HCT116 (cell line): ENCODE data around the gene ABCC8. TPM values are rescaled to one million over a fixed set of nuclear protein-coding genes. Genes with fewer than 3 reads are reported as not detected.

Experiments
- ATAC-seq: fragments of 200-7000 bp; cut with Tn5 transposase; 2 replicates; pipeline ENCODE4 v1.9.1; 2020; ENCODE audit warnings: mild to moderate bottlenecking, moderate library complexity
- BruUV-seq: library from RNA; stranded (reverse); fragments of 400-500 nt; replicated peaks from 2 replicates; lab custom pipeline; 2021; lab: Mats Ljungman, UMichigan
- CTCF ChIA-PET: fragments of 300-600 bp; sonication (Branson Sonifier 250); formaldehyde crosslinking; loops from one replicate; lab custom pipeline; 2021; ENCODE audit warnings: antibody characterized with exemption; lab: Charles Lee
- POLR2A ChIA-PET: fragments of 300-600, 350-600 bp; sonication (Branson Sonifier 250); formaldehyde crosslinking; loops from one replicate; lab custom pipeline; 2021; ENCODE audit warnings: antibody characterized with exemption; lab: Charles Lee
- RAD21 ChIA-PET, 2 experiments: fragments of 300-600 bp; sonication (Branson Sonifier 250); formaldehyde crosslinking; loops; one replicate each; lab custom pipeline; 2023; ENCODE audit warnings: low total read pairs in 2 of 2; ENCODE audit not compliant: uncharacterized antibody in 2 of 2, unreplicated experiment in 2 of 2, low non-redundant PET in 1 of 2; lab: Charles Lee
- DNase-seq: peaks from one replicate; pipeline ENCODE4 v3.0.0-alpha.2; 2010; ENCODE audit warnings: low read depth, low spot score
- H2AFZ ChIP-seq: fragments of 200-600 bp; shearing (Covaris generic), sonication (generic); 2 replicates; pipeline ENCODE4 v1.6.1; 2017; ENCODE audit warnings: low read depth, mixed run types, mixed read lengths, antibody characterized with exemption, low read length; ENCODE audit not compliant: poor library complexity, severe bottlenecking
- H3K27ac ChIP-seq: 2 replicates; pipeline ENCODE4 v1.5.1; 2012; ENCODE audit warnings: low read depth, low read length
- H3K27me3 ChIP-seq: fragments of 200-600 bp; sonication (generic); 2 replicates; pipeline ENCODE4 v1.6.1; 2016; ENCODE audit warnings: mixed run types, low read length, mixed read lengths; ENCODE audit not compliant: insufficient read depth
- H3K36me3 ChIP-seq, 2 experiments: fragments of 200-500 bp in 1 of 2; fragments of 200-600 bp in 1 of 2; sonication (Bioruptor generic) in 1 of 2; sonication (generic) in 1 of 2; 2 replicates each; pipeline versions ENCODE4 v1.5.1 to v1.6.1; 2014 to 2016; ENCODE audit warnings: low read length in 2 of 2, inconsistent platforms in 1 of 2, mixed read lengths in 1 of 2, mixed run types in 1 of 2; ENCODE audit not compliant: insufficient read depth in 2 of 2, control insufficient read depth in 1 of 2
- H3K4me1 ChIP-seq, 2 experiments: fragments of 200-600 bp in 1 of 2; sonication (generic) in 1 of 2; 2 replicates each; pipeline versions ENCODE4 v1.5.1 to v1.6.1; 2012 to 2017; ENCODE audit warnings: low read length in 2 of 2, inconsistent platforms in 1 of 2, mild to moderate bottlenecking in 1 of 2, mixed read lengths in 1 of 2, mixed run types in 1 of 2, moderate library complexity in 1 of 2; ENCODE audit not compliant: insufficient read depth in 2 of 2, control insufficient read depth in 1 of 2
- H3K4me2 ChIP-seq: fragments of 200-600 bp; sonication (generic); 2 replicates; pipeline ENCODE4 v1.6.1; 2017; ENCODE audit warnings: mixed run types, low read length, mixed read lengths
- H3K4me3 ChIP-seq, 2 experiments: fragments of 200-600 bp in 1 of 2; sonication (generic) in 1 of 2; replicated peaks in 1 of 2; 2 replicates each; pipeline ENCODE4 v1.5.1; 2011 to 2016; ENCODE audit warnings: low read length in 2 of 2, control low read depth in 1 of 2, low read depth in 1 of 2, mild to moderate bottlenecking in 1 of 2, mixed read lengths in 1 of 2, mixed run types in 1 of 2
- H3K79me2 ChIP-seq: fragments of 200-600 bp; sonication (generic); 2 replicates; pipeline ENCODE4 v1.6.1; 2017; ENCODE audit warnings: mild to moderate bottlenecking, mixed run types, low read length, moderate library complexity, mixed read lengths; ENCODE audit not compliant: insufficient read depth
- H3K9ac ChIP-seq: fragments of 200-600 bp; sonication (generic); 2 replicates; pipeline ENCODE4 v1.6.1; 2016; ENCODE audit warnings: low read length, mixed read lengths
- H3K9me2 ChIP-seq: fragments of 200-600 bp; sonication (generic), shearing (Covaris generic); 2 replicates; pipeline ENCODE4 v1.6.1; 2017; ENCODE audit warnings: mixed run types, mild to moderate bottlenecking, moderate library complexity; ENCODE audit not compliant: insufficient read depth
- H3K9me3 ChIP-seq, 2 experiments: fragments of 200-500 bp in 1 of 2; fragments of 200-600 bp in 1 of 2; sonication (Bioruptor generic) in 1 of 2; sonication (generic) in 1 of 2; 2 replicates each; pipeline ENCODE4 v1.6.1; 2014 to 2017; ENCODE audit warnings: low read length in 2 of 2, mixed read lengths in 2 of 2, inconsistent platforms in 1 of 2, low read depth in 1 of 2, mild to moderate bottlenecking in 1 of 2, mixed run types in 1 of 2, moderate library complexity in 1 of 2; ENCODE audit not compliant: control insufficient read depth in 1 of 2, insufficient read depth in 1 of 2
- H4K20me1 ChIP-seq: fragments of 200-600 bp; sonication (generic), shearing (Covaris generic); 2 replicates; pipeline ENCODE4 v1.6.1; 2017; ENCODE audit warnings: mixed run types, mild to moderate bottlenecking, moderate library complexity; ENCODE audit not compliant: insufficient read depth
- CTCF ChIP-seq, 3 experiments: fragments of 200-600 bp in 1 of 3; sonication (generic) in 1 of 3; IDR thresholded peaks in 2 of 3; conservative IDR thresholded peaks in 1 of 3; 2 replicates each; pipeline ENCODE4 v1.5.1; 2012 to 2017; ENCODE audit warnings: low read depth in 2 of 3, low read length in 2 of 3, antibody characterized with exemption in 1 of 3, borderline replicate concordance in 1 of 3, control low read depth in 1 of 3, mild to moderate bottlenecking in 1 of 3, mixed read lengths in 1 of 3, mixed run types in 1 of 3, moderate library complexity in 1 of 3; ENCODE audit not compliant: insufficient read depth in 1 of 3
- EGR1 ChIP-seq: IDR thresholded peaks from 2 replicates; pipeline ENCODE4 v1.6.1; 2012; ENCODE audit warnings: low read depth
- ELF1 ChIP-seq: IDR thresholded peaks from 2 replicates; pipeline ENCODE4 v1.6.1; 2012; ENCODE audit warnings: low read depth, borderline replicate concordance
- EZH2phosphoT487 ChIP-seq: fragments of 200-600 bp; IDR thresholded peaks from 2 replicates; pipeline ENCODE4 v1.6.1; 2018; ENCODE audit warnings: antibody characterized with exemption, borderline replicate concordance
- FOSL1 ChIP-seq: IDR thresholded peaks from 2 replicates; pipeline ENCODE4 v1.6.1; 2012; ENCODE audit warnings: low read depth
- RAD21 ChIP-seq: IDR thresholded peaks from 2 replicates; pipeline ENCODE4 v1.6.1; 2012; ENCODE audit warnings: low read depth, mild to moderate bottlenecking
- SIN3A ChIP-seq: IDR thresholded peaks from 2 replicates; pipeline ENCODE4 v1.6.1; 2012; ENCODE audit warnings: low read depth
- YY1 ChIP-seq: IDR thresholded peaks from 2 replicates; pipeline ENCODE4 v1.6.1; 2011; ENCODE audit warnings: low read length, low read depth, moderate library complexity, mild to moderate bottlenecking; ENCODE audit not compliant: insufficient replicate concordance; ENCODE audit errors: extremely low read depth
- ZFX ChIP-seq: fragments of 450-650 bp; IDR thresholded peaks from 2 replicates; pipeline ENCODE4 v1.6.1; 2017
- ZNF274 ChIP-seq: fragments of 200-500 bp; sonication (Bioruptor generic); IDR thresholded peaks from 2 replicates; pipeline ENCODE4 v1.6.1; 2014; ENCODE audit warnings: mild to moderate bottlenecking, low read depth, low read length, inconsistent platforms
- intact Hi-C: fragments of 100-400 bp; cut with micrococcal nuclease; formaldehyde crosslinking; loops from 2 replicates; pipeline ENCODE4 v1.10.0; 2022
- total RNA-seq: library from RNA; stranded (reverse); gene quantifications from one replicate; pipeline ENCODE4 v1.2.1, GENCODE V29; 2021; ENCODE audit not compliant: unreplicated experiment
- TF ChIP-seq, protein P1 (sequence below): IDR thresholded peaks from 2 replicates; pipeline ENCODE4 v1.6.1; 2012
- TF ChIP-seq, protein P2 (sequence below): IDR thresholded peaks from 2 replicates; pipeline ENCODE4 v1.6.1; 2012; ENCODE audit warnings: low read depth

The ABCC8 gene
- total RNA-seq, 1 experiment from 2014 or later, result 0.39 TPM

DNA sequence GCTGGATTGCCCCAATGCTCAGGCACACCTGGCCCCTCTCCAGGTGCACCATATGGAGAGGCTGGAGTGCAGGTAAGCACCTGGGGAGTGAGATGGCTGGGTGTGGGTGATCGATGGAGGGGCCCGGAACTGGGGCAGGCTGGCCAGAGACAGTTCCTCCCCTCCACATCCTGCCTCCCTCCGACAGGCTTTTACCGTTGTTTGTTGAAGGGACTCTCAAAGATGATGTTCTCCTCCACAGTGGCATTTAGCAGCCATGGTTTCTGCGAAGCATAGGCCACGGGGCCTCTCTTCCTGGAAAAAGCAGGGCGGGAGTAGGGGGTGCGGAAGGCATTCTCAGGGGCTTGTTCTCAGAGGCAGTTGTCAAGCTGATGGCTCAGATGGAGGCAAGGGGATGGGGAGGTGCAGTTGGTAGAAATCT lies 62.3 kb downstream of the ABCC8 start:
- Histone ChIP-seq H3K79me2 (no peaks in the 10 kb centered on the region), H3K27me3 (peaks cover 39% of the 10 kb centered on the region), H3K9me3 (no peaks in the 10 kb centered on the region), H3K9ac (no peak overlapping the region), H3K27ac (no peak overlapping the region), H3K4me3 (no peak overlapping the region), H3K9me2 (no peaks in the 10 kb centered on the region), H3K4me1 (no peaks in the 10 kb centered on the region), H2AFZ (no peak overlapping the region), H4K20me1 (no peaks in the 10 kb centered on the region), H3K36me3 (no peaks in the 10 kb centered on the region), H3K4me2 (no peak overlapping the region)
- POLR2A ChIA-PET, result no interaction called here
- CTCF ChIA-PET, result no interaction called here
- RAD21 ChIA-PET, result no interaction called here
- no peak for ATAC-seq
- BruUV-seq, result no TSS peak
- TF ChIP-seq ZFX (no peak), ZNF274 (no peak), RAD21 (no peak)
- TF ChIP-seq, protein P1, sequence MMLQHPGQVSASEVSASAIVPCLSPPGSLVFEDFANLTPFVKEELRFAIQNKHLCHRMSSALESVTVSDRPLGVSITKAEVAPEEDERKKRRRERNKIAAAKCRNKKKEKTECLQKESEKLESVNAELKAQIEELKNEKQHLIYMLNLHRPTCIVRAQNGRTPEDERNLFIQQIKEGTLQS, result no peak
- intact Hi-C loops, result no loop called here
- no peak for DNase-seq

- Histone ChIP-seq H3K9ac (no peak overlapping the region), H3K27ac (no peak overlapping the region), H3K36me3 (no peaks in the 10 kb centered on the region), H3K27me3 (peaks cover 32% of the 10 kb centered on the region), H3K79me2 (no peaks in the 10 kb centered on the region), H3K4me3 (no peak overlapping the region), H4K20me1 (no peaks in the 10 kb centered on the region), H3K9me3 (no peaks in the 10 kb centered on the region), H2AFZ (no peak overlapping the region), H3K4me1 (no peaks in the 10 kb centered on the region), H3K9me2 (no peaks in the 10 kb centered on the region), H3K4me2 (no peak overlapping the region)
- RAD21 ChIA-PET, result no interaction called here
- intact Hi-C loops, result no loop called here
- POLR2A ChIA-PET, result no interaction called here
- BruUV-seq, result no TSS peak
- ATAC-seq (no peak), DNase-seq (no peak)
- CTCF ChIA-PET, result no interaction called here
- TF ChIP-seq YY1 (no peak), ELF1 (no peak), ZNF274 (no peak), RAD21 (no peak), SIN3A (no peak), ZFX (no peak), EZH2phosphoT487 (no peak), FOSL1 (no peak), EGR1 (no peak), CTCF (IDR thresholded peaks at IDR 0.05 in 2 of 3, conservative IDR thresholded peaks at IDR 0.05 in 1 of 3; ENCODE audit: borderline replicate concordance in 1 of 3, insufficient read depth in 1 of 3, low read depth in 2 of 3, low read length in 2 of 3) (no peak)
- TF ChIP-seq, protein P1, result no peak
- TF ChIP-seq, protein P2, sequence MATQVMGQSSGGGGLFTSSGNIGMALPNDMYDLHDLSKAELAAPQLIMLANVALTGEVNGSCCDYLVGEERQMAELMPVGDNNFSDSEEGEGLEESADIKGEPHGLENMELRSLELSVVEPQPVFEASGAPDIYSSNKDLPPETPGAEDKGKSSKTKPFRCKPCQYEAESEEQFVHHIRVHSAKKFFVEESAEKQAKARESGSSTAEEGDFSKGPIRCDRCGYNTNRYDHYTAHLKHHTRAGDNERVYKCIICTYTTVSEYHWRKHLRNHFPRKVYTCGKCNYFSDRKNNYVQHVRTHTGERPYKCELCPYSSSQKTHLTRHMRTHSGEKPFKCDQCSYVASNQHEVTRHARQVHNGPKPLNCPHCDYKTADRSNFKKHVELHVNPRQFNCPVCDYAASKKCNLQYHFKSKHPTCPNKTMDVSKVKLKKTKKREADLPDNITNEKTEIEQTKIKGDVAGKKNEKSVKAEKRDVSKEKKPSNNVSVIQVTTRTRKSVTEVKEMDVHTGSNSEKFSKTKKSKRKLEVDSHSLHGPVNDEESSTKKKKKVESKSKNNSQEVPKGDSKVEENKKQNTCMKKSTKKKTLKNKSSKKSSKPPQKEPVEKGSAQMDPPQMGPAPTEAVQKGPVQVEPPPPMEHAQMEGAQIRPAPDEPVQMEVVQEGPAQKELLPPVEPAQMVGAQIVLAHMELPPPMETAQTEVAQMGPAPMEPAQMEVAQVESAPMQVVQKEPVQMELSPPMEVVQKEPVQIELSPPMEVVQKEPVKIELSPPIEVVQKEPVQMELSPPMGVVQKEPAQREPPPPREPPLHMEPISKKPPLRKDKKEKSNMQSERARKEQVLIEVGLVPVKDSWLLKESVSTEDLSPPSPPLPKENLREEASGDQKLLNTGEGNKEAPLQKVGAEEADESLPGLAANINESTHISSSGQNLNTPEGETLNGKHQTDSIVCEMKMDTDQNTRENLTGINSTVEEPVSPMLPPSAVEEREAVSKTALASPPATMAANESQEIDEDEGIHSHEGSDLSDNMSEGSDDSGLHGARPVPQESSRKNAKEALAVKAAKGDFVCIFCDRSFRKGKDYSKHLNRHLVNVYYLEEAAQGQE, result no peak
These were observed 63.0 kb downstream of the ABCC8 start for GRCh38 chr11:17413414-17414316.
